GM18499 (cell line): Measurements from ENCODE around the gene SCGB1D4.

ENCODE experiments used
- ATAC-seq: cut with Tn5 transposase; IDR thresholded peaks from one replicate; pipeline ENCODE4 v1.9.1; 2021; ENCODE audit warnings: moderate number of reproducible peaks; ENCODE audit not compliant: insufficient read depth, unreplicated experiment

SCGB1D4 gene

DNA sequence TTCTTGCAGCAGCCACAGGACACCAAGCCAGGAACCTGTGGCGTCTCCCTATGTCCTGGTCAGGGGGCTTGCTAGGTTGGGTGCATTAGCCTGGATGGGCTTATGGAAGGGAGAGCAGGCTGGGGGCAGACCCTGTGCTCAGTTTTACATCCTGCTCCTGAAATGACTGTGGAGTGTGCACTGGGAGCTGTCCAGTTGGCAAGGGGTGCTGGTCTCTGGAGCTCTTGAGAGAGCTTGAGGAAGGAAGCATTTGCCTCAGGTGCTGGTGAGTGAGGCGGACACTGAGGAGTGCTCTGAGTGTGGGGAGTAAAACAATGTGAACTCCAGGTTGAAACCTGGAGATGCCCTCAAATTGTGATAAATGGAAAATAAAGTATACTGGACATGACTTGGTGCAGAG, 3.4 kb downstream of the SCGB1D4 start:
- ATAC-seq, result no peak

DNA sequence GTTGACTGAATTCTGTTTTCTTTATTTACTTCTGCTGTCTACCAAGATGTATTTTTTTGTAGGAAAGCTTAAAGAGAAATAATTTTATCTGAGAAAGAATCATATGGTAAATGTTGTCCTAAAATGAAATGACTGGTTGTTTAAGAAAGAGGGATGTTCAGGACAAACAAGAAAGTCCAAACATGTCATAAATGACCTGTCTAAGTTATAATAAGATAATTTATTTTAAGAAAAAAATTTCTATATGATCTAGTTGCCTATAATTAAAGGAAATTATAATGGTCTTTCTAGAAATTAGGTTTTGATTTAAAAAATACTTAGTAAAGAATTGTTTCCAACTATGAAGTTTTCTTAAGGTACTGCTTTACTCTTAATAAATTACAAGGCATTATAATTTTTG, 18.4 kb downstream of the SCGB1D4 start:
- no peak for ATAC-seq

DNA sequence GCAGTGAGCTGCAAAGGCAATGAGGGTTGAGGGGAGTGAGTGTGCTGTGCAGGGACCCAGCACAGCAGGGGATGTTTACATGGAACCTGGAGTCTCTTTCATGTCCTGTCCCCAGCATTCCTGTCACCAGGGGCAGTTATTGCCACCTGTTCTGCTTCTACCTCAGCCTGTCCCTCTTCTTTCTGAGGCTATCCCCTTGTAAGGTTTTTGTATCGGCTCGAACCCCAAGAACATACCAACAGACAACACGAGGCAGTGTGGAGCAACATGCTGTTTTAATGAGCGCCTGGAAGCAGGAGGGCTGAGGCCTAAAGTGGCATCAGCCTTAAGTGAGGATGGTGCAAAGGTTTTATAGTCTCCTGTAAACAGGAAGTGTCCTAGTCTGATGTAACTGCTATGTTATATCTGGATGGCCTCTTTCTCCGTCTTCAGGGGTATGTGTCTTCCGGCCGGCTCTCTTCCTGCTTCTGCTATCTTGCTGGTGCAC, 25.0 kb downstream of the SCGB1D4 start:
- ATAC-seq, result no peak

DNA sequence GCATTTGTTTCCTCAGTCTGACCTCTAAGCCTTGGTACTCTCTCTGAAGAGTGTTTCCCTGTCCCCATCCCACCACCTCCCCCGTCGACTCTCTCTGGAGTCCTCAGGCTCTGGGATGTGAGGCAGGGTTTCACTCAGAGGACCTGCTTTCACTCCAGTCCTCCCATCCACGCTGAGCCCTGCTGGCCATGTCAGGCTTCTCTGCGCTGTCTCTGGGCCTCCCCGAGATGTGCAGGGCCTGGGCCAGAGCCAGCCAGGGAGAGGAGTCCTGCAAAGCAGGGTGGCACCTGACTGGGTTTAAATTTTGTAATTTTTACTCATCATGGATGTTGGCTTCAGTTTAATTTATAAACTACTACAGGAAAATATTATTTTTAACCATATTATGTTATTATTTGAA, 25.6 kb downstream of the SCGB1D4 start:
- no peak for ATAC-seq

DNA sequence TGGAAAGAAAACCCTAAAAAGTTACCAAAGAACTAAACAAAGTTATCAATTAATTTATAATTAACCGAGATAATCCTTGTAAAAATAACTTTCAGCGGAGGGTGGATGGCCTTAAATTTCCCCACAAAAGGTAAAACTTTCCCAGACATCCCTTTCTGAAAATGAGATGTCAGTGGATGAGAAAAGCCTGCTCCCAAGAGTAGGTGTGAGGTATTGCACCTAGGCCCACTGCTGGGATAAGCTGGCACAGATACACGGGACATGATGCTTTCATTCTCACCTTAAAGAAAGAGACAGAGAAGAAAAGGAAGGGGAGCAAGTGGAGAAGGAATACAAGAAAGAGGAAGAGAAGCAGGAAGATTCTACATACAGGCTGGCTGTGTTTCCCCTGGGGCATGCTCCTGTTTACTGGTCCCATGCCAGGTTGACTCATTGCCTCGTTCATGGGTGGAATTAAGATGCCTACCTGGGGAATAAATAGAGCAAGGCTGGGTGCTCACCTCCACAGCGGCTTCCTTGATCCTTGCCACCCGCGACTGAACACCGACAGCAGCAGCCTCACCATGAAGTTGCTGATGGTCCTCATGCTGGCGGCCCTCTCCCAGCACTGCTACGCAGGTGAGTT, 29.1 kb downstream of the SCGB1D4 start, which contains the start of gene SCGB2A2:
SCGB2A2 (plus strand) TSS at position 505 of the 625 bp plus-strand sequence; CDS start at position 564, 59 bp downstream.
- ATAC-seq, result no peak

- ATAC-seq, result no peak
Observed at GRCh38 chr11:62267576-62267975, 31.3 kb downstream of the SCGB1D4 start.

DNA sequence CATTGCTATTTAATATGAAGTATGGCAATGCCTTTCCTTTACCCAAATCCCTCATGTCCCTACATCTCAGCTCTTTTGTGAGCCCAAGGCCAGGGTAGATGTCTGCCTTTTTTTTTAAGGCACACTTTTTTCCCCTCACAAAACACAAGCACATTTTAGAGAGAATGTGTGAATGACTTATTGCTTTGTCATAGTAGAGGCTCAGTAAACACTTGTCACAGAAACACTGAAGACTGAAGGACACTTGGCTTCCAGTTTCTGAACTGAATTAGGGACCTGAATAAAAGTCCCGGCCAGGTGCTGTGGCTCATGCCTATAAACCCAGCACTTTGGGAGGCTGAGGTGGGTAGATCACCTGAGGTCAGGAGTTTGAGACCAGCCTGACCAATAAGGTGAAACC, 31.8 kb downstream of the SCGB1D4 start:
- ATAC-seq, result no peak

GRCh38 chr11:62266558-62266957, 32.3 kb downstream of the SCGB1D4 start:
- ATAC-seq, result no peak

DNA sequence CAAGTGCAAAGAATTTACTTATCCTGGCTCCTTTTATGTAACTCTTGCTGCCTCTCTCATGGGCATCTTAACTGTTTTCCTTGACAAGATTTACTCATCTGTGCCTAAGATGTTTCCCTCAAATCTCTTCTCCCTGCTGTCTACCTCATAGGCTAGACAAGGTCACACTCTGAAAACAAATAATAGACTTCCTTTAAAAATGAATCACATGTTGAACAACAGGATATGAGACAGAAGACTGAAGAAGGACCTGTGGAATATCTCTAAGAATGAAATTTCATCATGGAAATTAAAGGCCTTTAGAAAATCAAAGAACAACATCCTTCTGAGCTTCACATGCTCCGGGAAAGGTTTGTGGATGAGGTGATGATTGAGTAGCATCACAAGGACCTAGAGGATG, 34.9 kb downstream of the SCGB1D4 start:
- no peak for ATAC-seq

- ATAC-seq, result no peak
Observed at GRCh38 chr11:62260261-62260953, 38.5 kb downstream of the SCGB1D4 start.

- no peak for ATAC-seq
Observed at GRCh38 chr11:62256281-62256680, 42.6 kb downstream of the SCGB1D4 start.

DNA sequence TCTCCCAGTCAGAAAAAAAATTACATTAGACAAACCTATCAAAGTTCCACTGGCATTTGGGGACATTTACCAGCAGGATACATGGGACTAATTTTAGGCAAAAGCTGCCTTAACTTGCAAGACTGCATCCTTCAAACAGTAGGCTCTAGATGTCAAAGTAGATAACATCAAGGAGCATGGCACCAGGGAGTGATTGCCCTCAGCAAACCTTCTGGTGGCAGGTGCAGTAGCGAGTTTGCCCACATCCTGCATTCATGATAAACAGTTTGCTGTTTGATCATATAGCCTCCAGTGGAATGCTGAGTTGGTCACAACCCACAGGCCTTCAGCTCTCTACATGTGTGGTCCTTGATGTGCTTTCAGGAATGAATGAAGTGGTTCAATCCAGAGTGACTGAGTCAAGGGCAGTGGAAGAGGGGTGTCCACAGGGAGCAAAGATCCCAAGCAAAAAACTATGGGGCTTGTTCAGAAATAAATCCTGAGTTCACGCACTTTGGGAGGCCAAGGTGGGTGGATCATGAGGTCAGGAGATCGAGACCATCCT, 44.8 kb downstream of the SCGB1D4 start:
- ATAC-seq, result no peak

DNA sequence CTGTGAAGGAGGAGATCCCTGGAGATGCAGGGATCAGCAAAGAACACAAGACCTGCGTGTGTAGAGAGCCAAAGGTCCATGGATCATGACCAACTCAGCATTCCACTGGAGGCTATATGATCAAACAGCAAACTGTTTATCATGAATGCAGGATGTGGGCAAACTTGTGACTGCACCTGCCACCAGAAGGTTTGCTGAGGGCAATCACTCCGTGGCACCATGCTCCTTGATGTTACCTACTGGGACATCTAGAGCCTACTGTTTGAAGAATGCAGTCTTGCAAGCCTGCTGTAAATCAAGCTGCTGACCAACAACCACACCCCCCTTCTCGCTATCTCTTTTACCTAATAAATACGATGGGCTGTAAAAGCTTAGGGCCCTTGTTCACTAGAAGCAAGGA, 47.2 kb downstream of the SCGB1D4 start:
- no peak for ATAC-seq
